Measurements from ENCODE around the gene SYNRG. TPM values are rescaled to one million over a fixed set of nuclear protein-coding genes. Genes with fewer than 3 reads are reported as not detected.

SYNRG gene
- total RNA-seq, 4 donors from 2014 or later: 30.2 to 151 (median 56.7) TPM

DNA sequence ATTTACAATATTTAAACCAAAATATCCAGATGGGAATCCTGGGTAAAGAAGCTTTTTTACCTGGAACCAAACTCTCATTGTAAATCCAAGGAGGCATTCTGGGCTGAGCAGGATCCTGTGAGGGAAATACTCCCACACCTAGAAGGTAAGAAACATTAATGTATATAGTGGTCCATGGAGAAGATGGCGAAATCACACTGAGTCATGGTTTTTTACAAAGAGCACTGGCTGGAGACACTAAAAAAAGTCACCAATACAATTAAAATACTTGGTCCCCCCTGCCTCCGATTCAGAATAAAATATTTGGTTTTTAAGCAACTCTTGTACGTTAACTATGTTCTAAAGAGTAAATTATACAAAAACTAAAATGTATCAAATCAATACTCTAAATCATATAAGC is 32.9 kb downstream of the SYNRG start:
- H3K4me3 ChIP-seq: no peak overlapping the region
- intact Hi-C loops (cut with DNase I; ENCODE audit: low total_unique reads) (no loop called here), in situ Hi-C loops (cut with MboI; ENCODE audit: low pct_ligation_motif_present in 1 of 4, low pct_unique_long_range_greater_than_20kb in 1 of 4, low sequenced_read_pairs in 3 of 4) (no loop called here)
- no peaks in the 10 kb centered on the region for H3K27me3 ChIP-seq
- H3K36me3 ChIP-seq: peaks cover 0 to 56% (median 15%) of the 10 kb centered on the region in 4 donors
- no peak overlapping the region for H3K27ac ChIP-seq
- DNase-seq: no peak
- TF ChIP-seq POLR2A (IDR thresholded peaks at IDR 0.05): no peak
- TF ChIP-seq POLR2AphosphoS5 (IDR thresholded peaks at IDR 0.05): no peak
- TF ChIP-seq EP300 (IDR thresholded peaks at IDR 0.05; ENCODE audit: low read depth): no peak
- TF ChIP-seq, protein P1, sequence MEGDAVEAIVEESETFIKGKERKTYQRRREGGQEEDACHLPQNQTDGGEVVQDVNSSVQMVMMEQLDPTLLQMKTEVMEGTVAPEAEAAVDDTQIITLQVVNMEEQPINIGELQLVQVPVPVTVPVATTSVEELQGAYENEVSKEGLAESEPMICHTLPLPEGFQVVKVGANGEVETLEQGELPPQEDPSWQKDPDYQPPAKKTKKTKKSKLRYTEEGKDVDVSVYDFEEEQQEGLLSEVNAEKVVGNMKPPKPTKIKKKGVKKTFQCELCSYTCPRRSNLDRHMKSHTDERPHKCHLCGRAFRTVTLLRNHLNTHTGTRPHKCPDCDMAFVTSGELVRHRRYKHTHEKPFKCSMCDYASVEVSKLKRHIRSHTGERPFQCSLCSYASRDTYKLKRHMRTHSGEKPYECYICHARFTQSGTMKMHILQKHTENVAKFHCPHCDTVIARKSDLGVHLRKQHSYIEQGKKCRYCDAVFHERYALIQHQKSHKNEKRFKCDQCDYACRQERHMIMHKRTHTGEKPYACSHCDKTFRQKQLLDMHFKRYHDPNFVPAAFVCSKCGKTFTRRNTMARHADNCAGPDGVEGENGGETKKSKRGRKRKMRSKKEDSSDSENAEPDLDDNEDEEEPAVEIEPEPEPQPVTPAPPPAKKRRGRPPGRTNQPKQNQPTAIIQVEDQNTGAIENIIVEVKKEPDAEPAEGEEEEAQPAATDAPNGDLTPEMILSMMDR (IDR thresholded peaks at IDR 0.05): no peak
- H3K9me3 ChIP-seq: no peaks in the 10 kb centered on the region
- WGBS, 2 donors (ENCODE audit: low coverage in 1 of 2): 91 to 100% methylated on average over 3 of the region's 3 CpGs
- H3K4me1 ChIP-seq: no peaks in the 10 kb centered on the region

DNA sequence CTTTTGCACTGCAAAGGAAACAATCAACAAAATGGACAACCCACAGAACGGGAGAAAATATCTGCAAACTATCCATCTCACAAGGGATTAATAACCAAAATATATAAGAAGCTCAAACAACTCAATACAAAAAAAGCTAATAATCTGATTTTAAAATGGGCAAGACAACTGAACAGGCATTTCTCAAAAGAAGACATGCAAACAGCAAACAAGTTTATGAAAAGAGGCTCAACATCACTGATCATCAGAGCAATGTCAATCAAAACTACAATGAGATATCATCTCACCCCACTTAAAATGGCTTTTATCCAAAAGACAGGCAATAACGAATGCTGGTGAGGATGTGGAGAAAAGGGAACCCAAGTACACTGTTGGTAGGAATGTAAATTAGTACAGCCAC is 34.8 kb downstream of the SYNRG start:
- Histone ChIP-seq H3K36me3 (peaks cover 0 to 57% (median 18%) of the 10 kb centered on the region in 4 donors), H3K4me1 (no peaks in the 10 kb centered on the region), H3K4me3 (no peak overlapping the region), H3K27me3 (no peaks in the 10 kb centered on the region), H3K9me3 (no peaks in the 10 kb centered on the region), H3K27ac (no peak overlapping the region)
- intact Hi-C loops (cut with DNase I; ENCODE audit: low total_unique reads) (no loop called here), in situ Hi-C loops (cut with MboI; ENCODE audit: low pct_ligation_motif_present in 1 of 4, low pct_unique_long_range_greater_than_20kb in 1 of 4, low sequenced_read_pairs in 3 of 4) (no loop called here)
- no peak for TF ChIP-seq POLR2A (IDR thresholded peaks at IDR 0.05)
- no peak for TF ChIP-seq EP300 (IDR thresholded peaks at IDR 0.05; ENCODE audit: low read depth)
- TF ChIP-seq, protein P1 (IDR thresholded peaks at IDR 0.05): no peak
- no peak for TF ChIP-seq POLR2AphosphoS5 (IDR thresholded peaks at IDR 0.05)
- no peak for DNase-seq
- 81 to 98% methylated on average over 2 of the region's 2 CpGs for WGBS, 2 donors (ENCODE audit: low coverage in 1 of 2)

DNA sequence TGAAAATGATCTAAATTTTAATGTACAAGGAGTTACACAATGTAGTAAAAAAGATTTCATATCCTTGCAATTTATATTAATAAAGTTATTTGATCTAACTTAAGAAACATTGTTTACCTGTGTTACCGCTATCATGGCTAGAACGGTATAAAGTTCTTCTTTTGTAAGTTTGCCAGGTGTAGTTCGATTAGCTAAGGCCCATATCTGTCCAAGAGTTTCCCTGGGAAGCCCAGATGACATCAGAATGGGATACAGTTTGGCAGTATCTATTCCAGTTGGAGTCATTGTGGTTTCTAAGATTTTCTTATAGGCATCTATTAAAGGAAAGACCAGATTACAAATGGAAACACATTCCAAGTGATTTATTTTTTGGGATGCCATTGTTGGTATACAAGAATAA is 37.5 kb downstream of the SYNRG start:
- Histone ChIP-seq H3K27ac (no peak overlapping the region), H3K4me1 (peaks cover 0 to 9% (median 0%) of the 10 kb centered on the region in 4 donors), H3K36me3 (peaks cover 0 to 74% (median 27%) of the 10 kb centered on the region in 4 donors), H3K27me3 (no peaks in the 10 kb centered on the region), H3K9me3 (no peaks in the 10 kb centered on the region), H3K4me3 (no peak overlapping the region)
- no peak for TF ChIP-seq EP300 (IDR thresholded peaks at IDR 0.05; ENCODE audit: low read depth)
- TF ChIP-seq, protein P1 (IDR thresholded peaks at IDR 0.05): no peak
- no peak for TF ChIP-seq POLR2AphosphoS5 (IDR thresholded peaks at IDR 0.05)
- TF ChIP-seq POLR2A (IDR thresholded peaks at IDR 0.05): no peak
- WGBS, 2 donors (ENCODE audit: low coverage in 1 of 2): 73 to 78% methylated on average over 3 of the region's 3 CpGs
- DNase-seq: no peak
- intact Hi-C loops (cut with DNase I; ENCODE audit: low total_unique reads) (no loop called here), in situ Hi-C loops (cut with MboI; ENCODE audit: low pct_ligation_motif_present in 1 of 4, low pct_unique_long_range_greater_than_20kb in 1 of 4, low sequenced_read_pairs in 3 of 4) (no loop called here)

DNA sequence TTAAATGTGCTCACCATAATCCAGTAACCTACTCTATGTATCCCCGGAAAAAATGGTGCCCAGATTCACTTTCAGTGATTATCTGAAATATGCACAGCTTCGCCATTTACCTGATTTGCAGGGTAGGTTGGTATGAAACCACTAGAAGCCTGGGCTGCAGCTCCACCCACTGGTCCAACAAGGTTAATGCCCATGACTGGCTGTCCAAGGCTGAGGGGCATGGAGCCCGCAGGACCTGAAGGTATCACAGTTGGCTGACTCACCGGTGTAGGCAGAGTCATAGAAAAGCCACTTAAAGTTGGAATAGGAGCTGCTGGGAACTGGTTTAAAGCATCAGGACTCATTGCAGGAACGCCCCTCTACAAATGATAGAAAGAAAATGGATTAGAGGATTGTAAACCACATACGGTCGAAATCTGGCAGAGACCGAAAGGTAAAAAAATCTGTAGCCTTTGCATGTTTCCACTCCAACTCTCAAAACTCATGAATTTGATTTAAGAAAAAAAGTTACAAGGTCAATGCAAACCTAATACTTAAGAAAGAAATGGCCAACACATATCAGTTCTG is 38.6 kb downstream of the SYNRG start:
- Histone ChIP-seq H3K9me3 (no peaks in the 10 kb centered on the region), H3K4me1 (peaks cover 0 to 9% (median 0%) of the 10 kb centered on the region in 4 donors), H3K36me3 (peaks cover 0 to 73% (median 25%) of the 10 kb centered on the region in 4 donors), H3K4me3 (no peak overlapping the region), H3K27me3 (no peaks in the 10 kb centered on the region), H3K27ac (no peak overlapping the region)
- WGBS, 2 donors (ENCODE audit: low coverage in 1 of 2): 82 to 86% methylated on average over 6 to 8 of the region's 8 CpGs
- in situ Hi-C loops (cut with MboI; ENCODE audit: low pct_ligation_motif_present in 1 of 4, low pct_unique_long_range_greater_than_20kb in 1 of 4, low sequenced_read_pairs in 3 of 4) (no loop called here), intact Hi-C loops (cut with DNase I; ENCODE audit: low total_unique reads) (no loop called here)
- TF ChIP-seq, protein P1 (IDR thresholded peaks at IDR 0.05): peak; percentile 27 to 51 (median 46)
- TF ChIP-seq POLR2A (IDR thresholded peaks at IDR 0.05) (no peak), POLR2AphosphoS5 (IDR thresholded peaks at IDR 0.05) (no peak), EP300 (IDR thresholded peaks at IDR 0.05; ENCODE audit: low read depth) (no peak)
- DNase-seq: peak; percentile 57
